Posterior cingulate gyrus (tissue), 11 donors: ENCODE measurements around the gene DNASE1L1.
A peak's percentile ranks its signal among the peaks of the same experiment; 100 is the strongest.
"Not testable (repeated sequence)": the region's sequence is repeated elsewhere in the genome, so short reads cannot be mapped to it uniquely, and the experiment has no call there.

Experiments
- DNase-seq, 10 donors: peaks; one replicate each; pipeline versions ENCODE4 v3.0.0 to v3.0.0-alpha.2; 2020 to 2021; ENCODE audit warnings: mixed read lengths in 3 of 10
- intact Hi-C: fragments of 100-400 bp; cut with DNase I; formaldehyde crosslinking; loops from one replicate; pipeline ENCODE4 v1.15.1; 2023

DNASE1L1 gene

GRCh38 chrX:154413142-154413541, 4.1 kb upstream of the DNASE1L1 start:
- no peak for DNase-seq
- intact Hi-C loops: no loop called here

- DNase-seq: no peak
- intact Hi-C loops: no loop called here
Measured at GRCh38 chrX:154412468-154412867, 3.4 kb upstream of the DNASE1L1 start.

- intact Hi-C loops: no loop called here
- peak in 9 of 10 donors; percentile 25 to 94 (median 60) for DNase-seq
Measured at GRCh38 chrX:154411981-154412340, 2.9 kb upstream of the DNASE1L1 start.

GRCh38 chrX:154408659-154409221, 314 bp downstream of the DNASE1L1 start:
- intact Hi-C loops: no loop called here
- no peak for DNase-seq

- no peak for DNase-seq
- intact Hi-C loops: no loop called here
Measured at GRCh38 chrX:154404625-154405192, 4.3 kb downstream of the DNASE1L1 start.

- intact Hi-C loops: no loop called here
- no peak for DNase-seq
Measured at GRCh38 chrX:154403858-154404257, 5.2 kb downstream of the DNASE1L1 start.

- intact Hi-C loops: no loop called here
- no peak for DNase-seq
Measured at GRCh38 chrX:154403192-154403591, 5.9 kb downstream of the DNASE1L1 start.

GRCh38 chrX:154402622-154403127, 6.4 kb downstream of the DNASE1L1 start:
- DNase-seq: no peak
- intact Hi-C loops: no loop called here

- no peak for DNase-seq
- intact Hi-C loops: no loop called here
Measured at GRCh38 chrX:154401918-154402621, 7.0 kb downstream of the DNASE1L1 start.

GRCh38 chrX:154401045-154401799, 7.8 kb downstream of the DNASE1L1 start:
- intact Hi-C loops: no loop called here
- no peak for DNase-seq

- intact Hi-C loops, DNase-seq: not testable (repeated sequence)
Measured at GRCh38 chrX:154400369-154400817, 8.7 kb downstream of the DNASE1L1 start.

GRCh38 chrX:154399527-154400368, 9.3 kb downstream of the DNASE1L1 start:
- DNase-seq: no peak
- intact Hi-C loops: loop anchor here (5.0 kb wide), 1 partner anchor 133 kb away; no protein-coding TSS in a partner anchor

GRCh38 chrX:154398668-154399526, 10.2 kb downstream of the DNASE1L1 start:
- DNase-seq: peak; percentile 72 to 97 (median 80)
- intact Hi-C loops: loop anchor here (5.0 kb wide), 1 partner anchor 133 kb away; no protein-coding TSS in a partner anchor

- intact Hi-C loops: loop anchor here (5.0 kb wide), 1 partner anchor 134 kb away; no protein-coding TSS in a partner anchor
- DNase-seq: peak; percentile 88 to 99 (median 91)
Measured at GRCh38 chrX:154397888-154398667, 11.0 kb downstream of the DNASE1L1 start, which contains the start of gene RPL10. Gene RPL10, plus strand, starts transcription at chrX:154398377. Its CDS starts 143 bp downstream, at chrX:154398520.

- DNase-seq: peak in 9 of 10 donors; percentile 25 to 93 (median 51)
- intact Hi-C loops: loop anchor here (5.0 kb wide), 1 partner anchor 135 kb away; no protein-coding TSS in a partner anchor
Measured at GRCh38 chrX:154396973-154397887, 11.8 kb downstream of the DNASE1L1 start.

- not testable (repeated sequence) for DNase-seq
- intact Hi-C loops: loop anchor here (5.0 kb wide), 1 partner anchor 136 kb away; no protein-coding TSS in a partner anchor
Measured at GRCh38 chrX:154396363-154396762, 12.7 kb downstream of the DNASE1L1 start.
